HG03103 (cell line): ENCODE data around the gene DMRT2.

Experiments used
- ATAC-seq: cut with Tn5 transposase; IDR thresholded peaks from one replicate; pipeline ENCODE4 v1.9.1; 2021; ENCODE audit warnings: low read depth; ENCODE audit not compliant: unreplicated experiment

DMRT2 gene

GRCh38 chr9:1086517-1086916 lies 36.4 kb downstream of the DMRT2 start:
- ATAC-seq, result no peak

DNA sequence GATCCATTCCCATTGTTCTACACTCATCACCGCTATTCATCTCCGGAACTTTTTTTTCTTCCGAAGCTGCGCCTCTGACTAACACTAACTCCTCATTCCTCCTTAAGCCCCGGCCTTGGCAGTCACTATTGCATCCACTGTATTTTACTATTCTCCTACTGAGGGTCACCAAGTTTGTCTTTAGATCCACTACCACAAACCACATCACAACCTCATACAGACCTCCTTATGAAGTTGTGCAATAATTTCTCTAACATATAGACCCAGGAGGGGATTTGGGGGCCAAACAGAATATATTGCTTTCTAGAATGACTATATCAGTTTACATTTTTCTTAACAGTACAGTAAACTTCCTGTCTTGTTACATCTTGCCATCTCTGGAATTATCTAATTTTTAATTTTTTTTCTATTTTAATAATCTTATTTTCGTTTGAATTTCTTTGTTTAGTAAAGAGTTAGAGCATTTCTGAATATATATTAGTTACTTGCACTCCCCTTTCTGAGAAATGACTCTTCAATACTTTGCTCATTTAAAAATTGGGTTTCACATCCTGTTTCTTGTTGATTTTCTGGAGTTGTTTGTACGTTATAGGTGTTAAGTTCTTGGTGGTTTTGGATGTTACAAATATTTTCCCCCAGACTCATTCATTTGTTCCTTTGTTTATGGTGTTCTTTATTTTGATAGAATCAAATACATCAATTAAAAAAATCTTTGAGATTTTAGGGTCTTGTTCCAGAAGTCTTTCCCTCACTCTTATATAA lies 37.1 kb downstream of the DMRT2 start:
- ATAC-seq, result no peak

DNA sequence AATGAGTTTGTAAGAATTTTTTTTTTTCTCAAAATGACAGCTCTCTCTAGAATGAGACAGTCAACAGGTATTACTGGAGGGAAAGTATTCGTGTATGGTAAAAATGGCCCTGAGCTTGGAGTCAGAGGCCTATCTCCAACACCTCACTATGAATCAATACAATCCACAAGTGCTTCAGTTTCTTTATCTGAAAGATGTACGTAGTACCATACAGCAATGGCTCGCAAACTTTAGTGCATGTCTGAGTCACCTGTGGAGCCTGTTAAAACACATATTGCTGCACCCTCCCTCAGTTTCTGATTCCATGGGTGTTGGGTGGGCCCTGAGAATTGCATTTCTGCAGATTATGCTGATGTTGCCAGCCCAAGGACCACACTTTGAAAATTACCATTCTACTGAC lies 44.6 kb downstream of the DMRT2 start:
- no peak for ATAC-seq

- ATAC-seq, result no peak
Observed at GRCh38 chr9:1096155-1096964, 46.2 kb downstream of the DMRT2 start.

DNA sequence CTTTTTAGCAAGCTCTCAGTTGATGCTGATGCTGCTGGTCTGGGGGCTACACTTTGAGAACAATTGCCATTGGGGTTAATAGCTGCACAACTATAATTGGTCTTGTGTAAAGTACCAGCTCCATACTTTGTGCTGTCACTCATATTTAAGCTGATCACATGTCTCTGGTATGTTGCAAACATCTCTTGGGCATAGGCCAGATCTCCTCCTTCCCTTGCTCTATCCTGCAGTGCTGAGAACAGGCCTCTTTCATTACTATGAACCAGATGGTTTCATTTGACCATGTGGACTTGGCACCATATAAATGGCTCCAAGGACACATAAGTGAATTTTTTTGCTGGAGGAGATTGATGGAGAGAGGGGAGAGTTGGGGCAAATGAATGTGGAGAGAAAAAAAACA lies 48.4 kb downstream of the DMRT2 start:
- ATAC-seq, result no peak

DNA sequence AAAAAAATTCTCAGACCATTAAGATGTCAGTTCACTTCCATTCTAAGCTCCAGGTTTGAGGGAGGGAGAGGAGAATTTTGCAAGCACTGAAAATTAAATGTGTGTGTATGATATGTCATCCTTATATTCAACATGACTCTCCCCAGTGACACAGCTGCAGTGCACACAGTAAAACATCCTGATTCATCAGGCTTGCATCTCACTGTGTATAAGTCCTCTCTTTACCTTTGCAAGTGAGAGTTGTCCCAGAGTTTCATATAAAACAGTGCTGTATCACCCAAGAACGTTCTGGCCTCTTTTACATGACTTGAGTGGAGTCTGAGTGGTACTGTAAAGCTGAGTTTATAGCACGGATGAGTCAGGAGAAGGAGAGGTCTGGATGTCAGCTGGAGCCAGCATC lies 50.0 kb downstream of the DMRT2 start:
- no peak for ATAC-seq

DNA sequence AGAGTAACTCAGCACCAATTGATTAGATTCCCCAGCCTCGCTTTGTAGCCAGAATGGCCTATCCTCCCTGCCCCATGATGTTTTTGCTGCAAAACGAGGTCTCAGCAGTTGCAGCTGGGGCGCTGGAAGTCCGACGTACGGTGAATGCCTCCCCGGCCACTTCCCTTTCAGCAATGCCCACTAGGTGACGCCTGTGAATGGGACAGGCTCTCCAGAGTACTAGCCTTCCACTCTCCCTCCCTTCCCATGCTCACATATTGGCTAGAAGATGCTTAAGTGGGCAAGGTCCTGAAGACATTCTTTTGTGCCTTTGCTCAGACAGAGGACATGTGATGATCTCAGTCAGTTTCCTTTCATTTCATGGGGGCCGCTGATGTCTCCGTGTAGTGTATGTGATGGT lies 50.8 kb downstream of the DMRT2 start:
- no peak for ATAC-seq

DNA sequence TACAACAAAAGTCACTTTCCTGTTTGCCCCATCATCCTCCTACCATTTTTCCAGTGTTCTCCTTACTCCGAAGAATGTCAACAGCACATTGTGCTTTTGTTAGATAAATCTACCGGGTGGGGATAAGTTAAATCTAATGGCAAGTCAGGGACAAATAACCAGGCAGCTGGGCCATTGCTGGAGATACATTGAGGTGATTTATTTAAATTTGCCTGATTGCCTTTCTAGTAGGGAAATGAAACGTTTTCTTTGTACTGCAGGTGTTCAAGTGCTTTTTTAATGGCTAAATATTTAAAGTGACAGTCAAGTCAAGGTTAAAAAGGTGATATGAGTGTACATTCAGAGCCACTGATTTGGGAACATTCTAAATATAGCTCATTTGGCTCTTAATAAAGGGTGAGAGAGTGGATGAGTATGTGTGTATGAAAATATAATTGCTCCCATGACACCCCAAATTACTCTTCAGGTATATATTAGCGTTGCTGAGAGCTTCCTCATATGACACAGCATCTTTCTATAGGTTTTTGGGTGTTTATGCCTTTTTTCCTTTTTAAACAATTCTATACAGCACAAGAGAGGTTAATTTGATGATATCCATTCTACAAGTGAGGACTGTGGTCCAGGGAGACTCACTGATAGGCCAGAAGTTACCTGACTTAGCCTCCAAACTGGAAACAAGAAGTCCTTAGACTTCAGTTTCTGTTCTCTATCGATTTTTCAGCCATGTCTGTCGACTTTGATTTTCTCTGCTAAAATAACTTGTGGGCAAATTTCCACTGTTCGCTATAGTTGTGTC lies 51.9 kb downstream of the DMRT2 start:
- ATAC-seq, result no peak

DNA sequence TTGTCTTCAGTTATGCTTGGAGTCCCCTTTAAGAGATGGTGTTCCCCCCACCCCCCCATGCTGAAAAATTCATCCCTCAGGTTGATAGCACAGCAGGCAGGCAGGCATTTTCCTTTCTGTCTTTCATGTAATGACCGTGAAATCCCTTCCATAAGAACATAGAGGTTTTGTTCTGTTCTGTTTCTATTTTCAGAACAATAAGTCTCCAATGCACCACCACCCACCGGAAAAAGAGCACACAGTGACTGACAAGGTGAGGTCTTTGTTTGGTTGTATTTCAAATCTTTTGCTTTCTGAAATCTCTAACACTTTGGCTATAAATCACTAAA lies 52.4 kb downstream of the DMRT2 start:
- ATAC-seq, result no peak
